Gastroesophageal sphincter (tissue), 3 donors: ENCODE data around the gene BANK1.

ENCODE experiments used
- CTCF ChIP-seq, 4 experiments: fragments of 200-600 bp in 2 of 4; fragments of 450-650 bp in 2 of 4; sonication (generic) in 1 of 4; IDR thresholded peaks; one replicate each; pipeline ENCODE4 v1.5.1; 2017 to 2019; ENCODE audit warnings: antibody characterized with exemption in 4 of 4, mild to moderate bottlenecking in 2 of 4, moderate library complexity in 2 of 4
- POLR2A ChIP-seq, 2 donors: fragments of 450-650 bp; IDR thresholded peaks; one replicate each; pipeline ENCODE4 v1.6.1; 2017; ENCODE audit warnings: antibody characterized with exemption in 2 of 2, mild to moderate bottlenecking in 2 of 2, moderate library complexity in 1 of 2

- TF ChIP-seq CTCF (IDR thresholded peaks at IDR 0.05): no peak
- TF ChIP-seq POLR2A (IDR thresholded peaks at IDR 0.05): no peak
These were observed 257.1 kb downstream of the BANK1 start for GRCh38 chr4:102047616-102048015.
